Measurements from ENCODE around the gene HYPK. TPM values are rescaled to one million over a fixed set of nuclear protein-coding genes. Genes with fewer than 3 reads are reported as not detected.

HYPK gene
- 10 to 100 TPM; 17.6 to 18.5 TPM for total RNA-seq
- polyA plus RNA-seq (2013, experiment 1 of 2) = 5.9 TPM
- polyA plus RNA-seq (2013, experiment 2 of 2) = 12.7 TPM
- 2.5 to 25.8 (median 11.7) reads per million in 172 experiments for total RNA-seq

GRCh38 chr15:43800286-43801141 lies at the start of gene HYPK:
Gene HYPK, plus strand, starts transcription at chr15:43800599. Its CDS starts 24 bp downstream, at chr15:43800623.
- Mint-ChIP-seq H3K27me3 (no peaks in the 10 kb centered on the region), H3K27ac (peak within 1 kb of the TSS; percentile 90), H3K36me3 (ENCODE audit: low read depth) (peaks cover 82% of the 10 kb centered on the region), H3K4me3 (peak within 1 kb of the TSS; percentile 94), H3K9me3 (no peaks in the 10 kb centered on the region), H3K4me1 (ENCODE audit: low read depth) (peaks cover 59% of the 10 kb centered on the region)
- intact Hi-C loops (cut with DNase I, micrococcal nuclease) = loop anchor here (1.0 to 2.0 kb wide), 4 partner anchors 8 to 24 kb away; partner anchors contain the start of genes ELL3 (in 1 of the 2), MFAP1 (in 1 of the 2) and SERF2 (in 1 of the 2)
- Histone ChIP-seq H3K4me3 (ENCODE audit: low read length) (peak within 1 kb of the TSS; percentile 82), H3K9me3 (ENCODE audit: control insufficient read depth in 1 of 2, insufficient read depth in 1 of 2, low read length in 2 of 2) (no peaks in the 10 kb centered on the region), H3K27ac (ENCODE audit: low read depth in 1 of 2, low read length in 2 of 2) (peak within 1 kb of the TSS; percentile 79 to 92), H3K36me3 (ENCODE audit: insufficient read depth, low read length) (peaks cover 50% of the 10 kb centered on the region), H3K4me1 (ENCODE audit: insufficient read depth, low read length) (peaks cover 28% of the 10 kb centered on the region), H3K27me3 (ENCODE audit: control insufficient read depth in 1 of 2, insufficient read depth in 2 of 2, low read length in 2 of 2) (no peaks in the 10 kb centered on the region)
- TF ChIP-seq CTCF (IDR thresholded peaks at IDR 0.05) = no peak
- ATAC-seq (ENCODE audit: poor library complexity) (peak; percentile 98), DNase-seq (peak; percentile 85 to 96 (median 92))
- ChIA-PET CTCF (interaction anchor here (0.9 to 1.5 kb wide), 2 partner anchors 9 to 23 kb away, joined by 5 read pairs; partner anchors contain the start of gene ELL3), POLR2A (interaction anchor here (0.7 to 6.8 kb wide), 18 partner anchors 9 to 928 kb away, joined by 3 to 74 read pairs (median 4); partner anchors contain the start of genes ELL3, GOLM2, MFAP1 and PDIA3)

- no peaks in the 10 kb centered on the region for H3K27me3 Mint-ChIP-seq
- no peaks in the 10 kb centered on the region for H3K9me3 Mint-ChIP-seq
- DNase-seq = no peak
- POLR2A ChIA-PET = interaction anchor here (1.0 kb wide), 1 partner anchor 25 kb away, joined by 5 read pairs; the partner anchor contains the start of gene ELL3
- Histone ChIP-seq H3K4me3 (ENCODE audit: low read length) (no peak overlapping the region), H3K27ac (ENCODE audit: low read depth in 1 of 2, low read length in 2 of 2) (no peak overlapping the region), H3K27me3 (ENCODE audit: control insufficient read depth in 1 of 2, insufficient read depth in 2 of 2, low read length in 2 of 2) (no peaks in the 10 kb centered on the region), H3K4me1 (ENCODE audit: insufficient read depth, low read length) (peaks cover 48% of the 10 kb centered on the region), H3K9me3 (ENCODE audit: control insufficient read depth in 1 of 2, insufficient read depth in 1 of 2, low read length in 2 of 2) (no peaks in the 10 kb centered on the region), H3K36me3 (ENCODE audit: insufficient read depth, low read length) (peaks cover 58% of the 10 kb centered on the region)
- CTCF ChIA-PET = no interaction called here
- no peak for ATAC-seq (ENCODE audit: poor library complexity)
- intact Hi-C loops (cut with DNase I, micrococcal nuclease) = loop anchor here (2.0 kb wide), 2 partner anchors 23 to 25 kb away; partner anchors contain the start of gene ELL3 (in 1 of the 2)
- peak overlapping the region; percentile 90 for H3K27ac Mint-ChIP-seq
- no peak for TF ChIP-seq CTCF (IDR thresholded peaks at IDR 0.05)
- H3K36me3 Mint-ChIP-seq (ENCODE audit: low read depth) = peaks cover 56% of the 10 kb centered on the region
- peaks cover 65% of the 10 kb centered on the region for H3K4me1 Mint-ChIP-seq (ENCODE audit: low read depth)
- H3K4me3 Mint-ChIP-seq = peak overlapping the region; percentile 44
These were observed 48.5 kb upstream of the HYPK start for GRCh38 chr15:43751885-43752284.

- no peaks in the 10 kb centered on the region for H3K27me3 Mint-ChIP-seq
- TF ChIP-seq CTCF (IDR thresholded peaks at IDR 0.05) = no peak
- no peak overlapping the region for H3K27ac ChIP-seq (ENCODE audit: low read depth in 1 of 2, low read length in 2 of 2)
- no peak overlapping the region for H3K4me3 ChIP-seq (ENCODE audit: low read length)
- CTCF ChIA-PET = no interaction called here
- peaks cover 85% of the 10 kb centered on the region for H3K36me3 Mint-ChIP-seq (ENCODE audit: low read depth)
- peaks cover 93% of the 10 kb centered on the region for H3K36me3 ChIP-seq (ENCODE audit: insufficient read depth, low read length)
- intact Hi-C loops (cut with DNase I, micrococcal nuclease) = no loop called here
- no peak overlapping the region for H3K27ac Mint-ChIP-seq
- no peaks in the 10 kb centered on the region for H3K9me3 ChIP-seq (ENCODE audit: control insufficient read depth in 1 of 2, insufficient read depth in 1 of 2, low read length in 2 of 2)
- DNase-seq (no peak), ATAC-seq (ENCODE audit: poor library complexity) (no peak)
- H3K9me3 Mint-ChIP-seq = no peaks in the 10 kb centered on the region
- no peaks in the 10 kb centered on the region for H3K27me3 ChIP-seq (ENCODE audit: control insufficient read depth in 1 of 2, insufficient read depth in 2 of 2, low read length in 2 of 2)
- H3K4me1 ChIP-seq (ENCODE audit: insufficient read depth, low read length) = no peaks in the 10 kb centered on the region
- no peak overlapping the region for H3K4me3 Mint-ChIP-seq
- POLR2A ChIA-PET = no interaction called here
- peaks cover 4% of the 10 kb centered on the region for H3K4me1 Mint-ChIP-seq (ENCODE audit: low read depth)
These were observed 37.6 kb upstream of the HYPK start for GRCh38 chr15:43762824-43763223.
